NCI-H748 (cell line): ENCODE data around the gene TMEM52B.

Source experiments
- DNase-seq: peaks from one replicate; lab custom pipeline; 2025; ENCODE audit not compliant: unreplicated experiment; lab: John Stamatoyannopoulos, UW

The TMEM52B gene

DNA sequence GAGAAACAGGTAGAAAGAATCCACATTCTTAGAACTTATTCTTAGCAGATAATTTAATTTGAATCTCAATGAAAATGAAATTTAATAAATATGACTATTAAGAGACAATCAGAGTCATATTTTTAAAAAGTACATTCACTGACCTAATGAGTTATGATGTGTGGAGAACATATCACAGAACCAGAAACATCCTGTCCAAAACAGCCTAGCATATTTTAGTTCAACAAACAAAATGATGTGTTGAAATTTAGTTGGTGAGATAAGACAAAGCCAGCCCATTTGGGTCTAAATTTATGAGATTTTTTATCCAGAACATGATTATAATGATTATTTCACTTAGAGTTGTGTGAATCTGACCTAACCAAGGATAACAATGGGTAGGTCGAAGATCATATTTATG lies 59.7 kb downstream of the TMEM52B start:
- DNase-seq: no peak

DNA sequence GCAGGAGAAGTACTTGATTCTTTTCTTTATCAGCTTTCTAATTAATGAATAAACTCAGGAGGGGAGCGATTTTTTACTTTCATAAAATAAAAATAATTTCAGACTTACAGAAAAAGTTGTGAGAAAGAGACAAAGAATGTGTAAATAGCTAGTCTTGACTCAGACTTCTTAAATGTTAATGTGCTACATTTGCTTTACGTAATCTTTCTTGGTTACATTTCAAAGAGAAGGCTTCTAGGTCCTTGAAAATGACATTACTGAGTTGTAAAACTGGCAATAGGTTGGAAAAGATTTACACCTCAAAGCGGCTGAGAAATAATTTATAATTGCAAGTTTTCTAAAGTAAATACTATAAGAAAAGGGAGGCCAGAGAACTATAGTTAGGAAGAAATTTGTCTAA lies 62.5 kb downstream of the TMEM52B start:
- DNase-seq: no peak
